OCI-LY1 (cell line): ENCODE data around the gene SERPINA9.

Experiments
- CTCF ChIP-seq: fragments of 200-600 bp; sonication (generic), shearing (Covaris generic); IDR thresholded peaks from 2 replicates; pipeline ENCODE4 v1.5.1; 2017; ENCODE audit warnings: mild to moderate bottlenecking, antibody characterized with exemption, low read length, moderate library complexity, mixed read lengths
- EZH2 ChIP-seq: fragments of 200-600 bp; sonication (generic), shearing (Covaris generic); IDR thresholded peaks from 2 replicates; pipeline ENCODE4 v1.8.0; 2017; ENCODE audit warnings: borderline replicate concordance, mixed run types, mild to moderate bottlenecking, antibody characterized with exemption, low read length, moderate library complexity, mixed read lengths

- no peak for TF ChIP-seq CTCF
- TF ChIP-seq EZH2, result no peak
These were observed 48.9 kb downstream of the SERPINA9 start for GRCh38 chr14:94427016-94427613.
